A673 (cell line): ENCODE measurements around the gene SRP72. TPM values are rescaled to one million over a fixed set of nuclear protein-coding genes. Genes with fewer than 3 reads are reported as not detected.

ENCODE experiments used
- Bru-seq: library from RNA; stranded (reverse); fragments of 400-500 nt; gene quantifications from one replicate; lab custom pipeline; 2021; lab: Mats Ljungman, UMichigan
- BruChase-seq, 2 experiments: library from RNA; stranded (reverse); fragments of 400-500 nt; gene quantifications; one replicate each; lab custom pipeline; 2021; lab: Mats Ljungman, UMichigan
- BruUV-seq: library from RNA; stranded (reverse); fragments of 400-500 nt; replicated peaks from 2 replicates; lab custom pipeline; 2021; lab: Mats Ljungman, UMichigan
- CTCF ChIA-PET: fragments of 300-600 bp; sonication (Branson Sonifier 250); formaldehyde crosslinking; loops from one replicate; lab custom pipeline; 2022; ENCODE audit warnings: antibody characterized with exemption; lab: Charles Lee
- POLR2A ChIA-PET: fragments of 300-600 bp; sonication (Branson Sonifier 250); formaldehyde crosslinking; loops from one replicate; lab custom pipeline; 2022; ENCODE audit warnings: antibody characterized with exemption; ENCODE audit not compliant: low non-redundant PET; lab: Charles Lee
- DNase-seq: peaks from one replicate; pipeline ENCODE4 v3.0.0-alpha.2; 2015; ENCODE audit warnings: low spot score
- H3K27ac ChIP-seq: fragments of 200-600 bp; sonication (generic); 2 replicates; pipeline ENCODE4 v1.5.1; 2016; ENCODE audit warnings: mixed run types, low read depth, mild to moderate bottlenecking, mixed read lengths, antibody characterized with exemption, low read length; ENCODE audit not compliant: poor library complexity, severe bottlenecking
- H3K27me3 ChIP-seq: fragments of 200-600 bp; sonication (generic); replicated peaks from 2 replicates; pipeline ENCODE4 v1.6.1; 2017; ENCODE audit warnings: mixed run types, low read depth, mild to moderate bottlenecking, mixed read lengths, antibody characterized with exemption, low read length; ENCODE audit not compliant: insufficient read depth, poor library complexity
- H3K36me3 ChIP-seq: fragments of 200-600 bp; sonication (generic); 2 replicates; pipeline ENCODE4 v1.6.1; 2016; ENCODE audit warnings: mixed run types, mild to moderate bottlenecking, mixed read lengths, antibody characterized with exemption, low read length; ENCODE audit not compliant: insufficient read depth, poor library complexity, severe bottlenecking
- H3K4me1 ChIP-seq: fragments of 200-600 bp; sonication (generic); 2 replicates; pipeline ENCODE4 v1.6.1; 2017; ENCODE audit warnings: mixed run types, mild to moderate bottlenecking, mixed read lengths, antibody characterized with exemption, low read length; ENCODE audit not compliant: insufficient read depth, poor library complexity, severe bottlenecking
- H3K4me3 ChIP-seq: fragments of 200-600 bp; sonication (generic); 2 replicates; pipeline ENCODE4 v1.5.1; 2016; ENCODE audit warnings: low read depth, mixed run types, mild to moderate bottlenecking, mixed read lengths, low read length; ENCODE audit not compliant: poor library complexity, severe bottlenecking
- H3K9me3 ChIP-seq: fragments of 200-600 bp; sonication (generic); 2 replicates; pipeline ENCODE4 v1.6.1; 2016; ENCODE audit warnings: mixed run types, low read depth, mild to moderate bottlenecking, mixed read lengths, antibody characterized with exemption, low read length; ENCODE audit not compliant: poor library complexity, severe bottlenecking
- CTCF ChIP-seq: fragments of 300-800, 200-600 bp; sonication (generic); conservative IDR thresholded peaks from 2 replicates; pipeline ENCODE4 v1.5.1; 2017; ENCODE audit warnings: low read depth, mild to moderate bottlenecking, antibody characterized with exemption, low read length, moderate library complexity, mixed read lengths
- EZH2 ChIP-seq: fragments of 200-600 bp; sonication (generic); IDR thresholded peaks from 2 replicates; pipeline ENCODE4 v1.6.1; 2017; ENCODE audit warnings: borderline replicate concordance, low read depth, mild to moderate bottlenecking, mixed read lengths, antibody characterized with exemption, low read length; ENCODE audit not compliant: poor library complexity, severe bottlenecking
- intact Hi-C: fragments of 100-400 bp; cut with micrococcal nuclease; formaldehyde crosslinking; loops from one replicate; pipeline ENCODE4 v1.10.0; 2022; ENCODE audit not compliant: unreplicated experiment
- long read RNA-seq: library from polyadenylated mRNA; stranded (forward); transcript quantifications from one replicate; pipeline ENCODE4 v2.0.0, GENCODE V29; 2022
- total RNA-seq: library from RNA; stranded (reverse); gene quantifications from 2 replicates; pipeline ENCODE4 v1.2.3, GENCODE V29; 2021

Gene SRP72
- total RNA-seq (82.9 and 87.4 TPM in 2 replicates), Bru-seq, nascent RNA (percentile 79 among the genes with signal in this experiment), BruChase-seq, experiment 1, labeled RNA remaining after a 2-hour chase (percentile 80 among the genes with signal in this experiment), BruChase-seq, experiment 2, labeled RNA remaining after a 6-hour chase (percentile 85 among the genes with signal in this experiment)
- long read RNA-seq, full-length matches to known transcripts, result 61 of 75 reads
- long read RNA-seq, partial matches to known transcripts, result 11 of 75 reads
- long read RNA-seq, other reads (novel, unspliced or antisense), result 3 of 75 reads

GRCh38 chr4:56467284-56468096, at the start of gene SRP72:
Gene SRP72, plus strand, starts transcription at chr4:56467617. Its CDS starts 19 bp downstream, at chr4:56467636.
- intact Hi-C loops, result no loop called here
- BruUV-seq, result no TSS peak
- peak within 1 kb of the TSS; percentile 82 for H3K4me3 ChIP-seq
- CTCF ChIA-PET, result no interaction called here
- H3K27me3 ChIP-seq, result no peaks in the 10 kb centered on the region
- H3K9me3 ChIP-seq, result no peaks in the 10 kb centered on the region
- peaks cover 27% of the 10 kb centered on the region for H3K36me3 ChIP-seq
- peak; percentile 80 for DNase-seq
- H3K4me1 ChIP-seq, result no peaks in the 10 kb centered on the region
- POLR2A ChIA-PET, result no interaction called here
- H3K27ac ChIP-seq, result peak within 1 kb of the TSS; percentile 82
- TF ChIP-seq EZH2, result no peak
- TF ChIP-seq CTCF, result no peak

GRCh38 chr4:56424176-56424575, 43.2 kb upstream of the SRP72 start:
- no TSS peak for BruUV-seq
- H3K27ac ChIP-seq, result no peak overlapping the region
- intact Hi-C loops, result no loop called here
- TF ChIP-seq EZH2 (no peak), CTCF (no peak)
- H3K27me3 ChIP-seq, result no peaks in the 10 kb centered on the region
- CTCF ChIA-PET, result no interaction called here
- H3K4me1 ChIP-seq, result peaks cover 12% of the 10 kb centered on the region
- no peak for DNase-seq
- H3K36me3 ChIP-seq, result no peaks in the 10 kb centered on the region
- no peaks in the 10 kb centered on the region for H3K9me3 ChIP-seq
- POLR2A ChIA-PET, result interaction anchor here (0.6 kb wide), 1 partner anchor 37 kb away, joined by 4 read pairs; the partner anchor contains the start of gene AASDH
- H3K4me3 ChIP-seq, result no peak overlapping the region

GRCh38 chr4:56424697-56425514, 42.5 kb upstream of the SRP72 start:
- peaks cover 12% of the 10 kb centered on the region for H3K4me1 ChIP-seq
- no peak overlapping the region for H3K4me3 ChIP-seq
- no peaks in the 10 kb centered on the region for H3K36me3 ChIP-seq
- no TSS peak for BruUV-seq
- DNase-seq, result peak; percentile 29
- POLR2A ChIA-PET, result interaction anchor here (0.6 kb wide), 1 partner anchor 37 kb away, joined by 4 read pairs; the partner anchor contains the start of gene AASDH
- CTCF ChIA-PET, result no interaction called here
- intact Hi-C loops, result no loop called here
- H3K9me3 ChIP-seq, result no peaks in the 10 kb centered on the region
- H3K27me3 ChIP-seq, result no peaks in the 10 kb centered on the region
- peak; percentile 55 for TF ChIP-seq CTCF
- no peak for TF ChIP-seq EZH2
- no peak overlapping the region for H3K27ac ChIP-seq
